ENCODE measurements around the gene ZNF443.
"Not testable (repeated sequence)": the region's sequence is repeated elsewhere in the genome, so short reads cannot be mapped to it uniquely, and the experiment has no call there.

ZNF443 gene

DNA sequence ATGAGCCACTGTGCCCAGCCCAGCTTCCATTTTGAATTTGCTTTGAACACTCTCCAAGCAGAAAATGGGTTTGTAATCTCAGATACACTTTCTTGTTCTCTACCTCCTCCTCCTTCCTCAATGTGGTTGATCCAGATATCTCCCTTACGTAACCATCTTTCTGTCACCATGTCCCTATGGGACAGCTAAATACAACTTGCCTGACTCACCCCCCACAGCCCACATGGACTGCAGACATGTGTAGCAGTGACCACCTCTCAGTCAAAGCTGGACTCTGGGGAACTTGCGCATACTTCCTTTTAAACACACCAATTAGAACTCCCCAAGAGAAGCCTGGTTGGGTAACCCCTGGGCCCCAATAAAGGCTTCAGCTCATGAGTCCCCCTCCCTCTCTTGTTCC, 28.9 kb downstream of the ZNF443 start:
- ChIA-PET CTCF (no interaction called here), POLR2A (no interaction called here)
- TF ChIP-seq SP1 (IDR thresholded peaks at IDR 0.05) (no peak), LEF1 (IDR thresholded peaks at IDR 0.05; ENCODE audit: borderline replicate concordance) (no peak), FOXM1 (IDR thresholded peaks at IDR 0.05; ENCODE audit: borderline replicate concordance) (no peak), FOXK2 (IDR thresholded peaks at IDR 0.05) (no peak), ELF4 (IDR thresholded peaks at IDR 0.05) (no peak), NFRKB (IDR thresholded peaks at IDR 0.05) (no peak)
- no peak for DNase-seq (ENCODE audit: extremely low spot score)

DNA sequence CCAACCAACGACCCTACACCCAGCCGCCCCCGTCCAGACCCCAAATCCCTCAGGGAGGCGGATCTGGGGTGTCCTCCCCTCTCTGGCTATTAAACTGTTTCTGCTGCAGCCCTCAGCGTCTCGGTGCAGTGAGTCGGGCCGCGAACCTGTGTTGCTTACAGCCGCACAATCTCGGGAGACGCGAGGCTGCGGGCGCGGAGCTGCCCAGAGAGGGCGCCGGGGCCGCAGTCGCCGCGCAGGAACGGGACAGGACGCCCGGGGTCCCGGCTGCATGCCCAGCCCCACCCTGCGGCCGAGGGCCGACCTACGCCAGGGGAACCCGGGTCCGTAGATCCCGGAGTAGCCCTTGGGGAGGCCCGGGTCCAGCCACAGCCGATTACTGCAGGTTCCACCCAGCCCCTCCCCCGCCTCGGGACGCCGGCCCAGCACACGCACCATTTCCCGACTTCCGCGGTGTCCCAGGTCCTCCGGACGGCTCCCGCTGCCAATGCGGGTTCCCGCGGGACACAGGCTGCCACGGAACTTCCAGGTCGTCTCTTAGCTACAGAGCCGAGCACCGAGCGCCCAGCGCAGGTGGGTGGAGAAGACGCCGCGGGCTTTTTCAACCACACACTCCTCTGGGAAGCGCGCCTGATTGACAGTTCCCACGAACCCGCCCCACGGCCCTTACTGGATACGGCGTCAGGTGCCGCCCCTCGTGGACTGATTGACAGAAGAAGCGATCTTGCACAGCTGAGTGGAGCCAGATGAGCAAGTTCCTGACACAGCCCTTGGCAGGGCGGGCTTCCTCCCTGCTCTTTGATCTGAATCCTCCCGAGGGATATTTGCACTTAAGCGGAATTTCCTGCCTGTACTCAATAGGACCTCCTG, 40.0 kb downstream of the ZNF443 start, which contains the start of gene ZNF799:
Gene ZNF799 (minus strand): TSS at position 639 of the 870 bp plus-strand sequence. CDS start 201 bp downstream, at position 438.
- DNase-seq (ENCODE audit: extremely low spot score), result peak; percentile 80
- ChIA-PET POLR2A (interaction anchor here (0.6 to 0.9 kb wide), 2 partner anchors 24 to 35 kb away, joined by 3 to 4 read pairs; partner anchors contain the start of gene ZNF442), CTCF (no interaction called here)
- TF ChIP-seq FOXK2 (IDR thresholded peaks at IDR 0.05) (no peak), SUZ12 (IDR thresholded peaks at IDR 0.05) (no peak), L3MBTL2 (conservative IDR thresholded peaks at IDR 0.05) (peak; percentile 72), FOXM1 (IDR thresholded peaks at IDR 0.05; ENCODE audit: borderline replicate concordance) (no peak), ELF4 (IDR thresholded peaks at IDR 0.05) (no peak), BHLHE40 (IDR thresholded peaks at IDR 0.05; ENCODE audit: borderline replicate concordance) (no peak), LEF1 (IDR thresholded peaks at IDR 0.05; ENCODE audit: borderline replicate concordance) (no peak), HDGF (IDR thresholded peaks at IDR 0.05; ENCODE audit: borderline replicate concordance) (no peak), SP1 (IDR thresholded peaks at IDR 0.05) (no peak), NFRKB (IDR thresholded peaks at IDR 0.05) (no peak), FOXA1 (IDR thresholded peaks at IDR 0.05) (no peak), TARDBP (IDR thresholded peaks at IDR 0.05) (no peak), ZNF384 (IDR thresholded peaks at IDR 0.05) (no peak), ARNT (IDR thresholded peaks at IDR 0.05) (no peak), CTBP1 (IDR thresholded peaks at IDR 0.05; ENCODE audit: borderline replicate concordance) (no peak)
- TF ChIP-seq, protein P1, sequence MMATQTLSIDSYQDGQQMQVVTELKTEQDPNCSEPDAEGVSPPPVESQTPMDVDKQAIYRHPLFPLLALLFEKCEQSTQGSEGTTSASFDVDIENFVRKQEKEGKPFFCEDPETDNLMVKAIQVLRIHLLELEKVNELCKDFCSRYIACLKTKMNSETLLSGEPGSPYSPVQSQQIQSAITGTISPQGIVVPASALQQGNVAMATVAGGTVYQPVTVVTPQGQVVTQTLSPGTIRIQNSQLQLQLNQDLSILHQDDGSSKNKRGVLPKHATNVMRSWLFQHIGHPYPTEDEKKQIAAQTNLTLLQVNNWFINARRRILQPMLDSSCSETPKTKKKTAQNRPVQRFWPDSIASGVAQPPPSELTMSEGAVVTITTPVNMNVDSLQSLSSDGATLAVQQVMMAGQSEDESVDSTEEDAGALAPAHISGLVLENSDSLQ (IDR thresholded peaks at IDR 0.05), result peak; percentile 98

DNA sequence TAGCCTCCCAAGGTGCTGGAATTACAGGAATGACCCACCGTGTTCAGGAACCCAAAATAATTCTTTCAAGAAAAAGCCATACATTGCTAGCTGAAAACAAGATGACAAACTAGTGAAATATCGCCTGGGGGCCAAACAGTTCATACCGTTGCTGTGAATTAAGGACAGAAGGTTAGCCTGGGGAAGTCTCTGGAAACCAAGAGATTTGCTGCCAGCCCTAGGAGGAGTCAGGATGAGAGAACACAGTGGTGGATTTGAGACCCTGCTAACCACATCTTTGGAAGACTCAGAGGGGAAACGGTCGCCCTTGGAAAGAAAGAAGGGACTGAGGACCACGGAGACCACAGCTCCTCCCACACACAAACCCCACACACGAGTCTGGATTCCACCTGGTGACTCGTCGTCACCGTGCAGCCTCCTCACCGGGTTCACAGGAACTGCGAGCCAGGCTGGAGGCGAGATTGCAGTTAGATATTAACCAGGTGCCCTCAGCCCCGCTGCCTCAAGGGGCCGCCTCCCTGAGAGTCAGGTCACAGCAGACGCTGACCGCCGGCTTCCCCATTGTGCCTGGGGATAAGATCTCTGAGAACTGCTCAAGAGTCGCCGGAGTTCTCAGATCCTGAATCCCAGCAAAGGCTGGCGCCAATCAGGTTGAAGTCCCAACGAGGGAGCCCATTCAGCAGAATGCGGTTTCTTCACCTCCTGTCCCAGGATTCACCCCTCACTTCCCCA, 40.8 kb downstream of the ZNF443 start:
- POLR2A ChIA-PET, result interaction anchor here (1.3 kb wide), 1 partner anchor 35 kb away, joined by 3 read pairs; the partner anchor contains the start of gene ZNF442
- DNase-seq (ENCODE audit: extremely low spot score); CTCF ChIA-PET: not testable (repeated sequence)

DNA sequence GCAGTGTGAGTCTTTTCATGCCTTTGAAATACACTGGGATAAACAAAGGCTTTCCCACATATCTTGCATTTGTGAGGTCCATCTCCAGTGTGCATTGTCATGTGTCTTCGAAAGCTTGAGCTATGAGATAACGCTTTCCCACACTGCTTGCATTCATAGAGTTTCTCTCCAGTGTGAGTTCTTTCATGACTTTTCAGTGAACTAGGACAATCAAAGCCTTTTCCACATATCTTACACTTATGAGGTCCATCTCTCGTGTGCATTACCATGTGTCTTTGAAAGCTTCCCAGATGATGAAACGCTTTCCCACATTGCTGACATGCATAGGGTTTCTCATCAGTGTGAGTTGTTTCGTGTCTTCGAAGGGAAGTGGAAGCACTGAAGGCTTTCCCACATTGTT, 49.7 kb downstream of the ZNF443 start:
- DNase-seq (ENCODE audit: extremely low spot score); CTCF ChIA-PET; POLR2A ChIA-PET: not testable (repeated sequence)

DNA sequence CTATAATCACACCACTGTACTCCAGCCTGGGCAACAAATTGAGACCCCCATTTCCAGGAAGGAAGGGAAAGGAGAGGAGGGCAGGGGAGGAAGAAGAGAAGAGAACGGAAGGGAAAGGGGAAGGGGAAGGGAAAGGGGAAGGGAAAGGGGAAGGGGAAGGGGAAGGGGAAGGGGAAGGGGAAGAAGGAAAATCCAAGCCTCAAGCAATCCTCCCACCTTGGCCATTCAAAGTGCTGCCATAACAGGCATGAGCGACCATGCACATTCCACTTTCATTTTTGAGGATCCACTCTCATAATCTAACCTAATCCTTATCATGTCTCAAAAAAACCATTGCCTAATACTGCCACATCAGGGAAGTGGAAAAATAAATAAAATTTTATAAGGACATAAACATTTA, 54.5 kb downstream of the ZNF443 start:
- POLR2A ChIA-PET, result interaction anchor here (0.6 kb wide), 1 partner anchor 129 kb away, joined by 3 read pairs; no protein-coding TSS in a partner anchor
- DNase-seq (ENCODE audit: extremely low spot score); CTCF ChIA-PET: not testable (repeated sequence)

DNA sequence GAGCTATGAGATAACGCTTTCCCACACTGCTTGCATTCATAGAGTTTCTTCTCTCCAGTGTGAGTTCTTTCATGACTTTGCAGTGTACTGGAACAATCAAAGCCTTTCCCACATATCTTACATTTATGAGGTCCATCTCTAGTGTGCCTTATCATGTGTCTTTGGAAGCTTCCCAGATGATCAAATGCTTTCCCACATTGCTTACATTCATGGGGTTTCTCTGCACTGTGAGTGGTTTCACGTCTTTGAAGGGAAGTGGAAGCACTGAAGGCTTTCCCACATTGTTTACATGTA, 60.4 kb downstream of the ZNF443 start:
- TF ChIP-seq BHLHE40 (IDR thresholded peaks at IDR 0.05; ENCODE audit: borderline replicate concordance), result no peak
- TF ChIP-seq, protein P1 (IDR thresholded peaks at IDR 0.05), result no peak
- no peak for TF ChIP-seq SUZ12 (IDR thresholded peaks at IDR 0.05)
- TF ChIP-seq FOXM1 (IDR thresholded peaks at IDR 0.05; ENCODE audit: borderline replicate concordance), result no peak
- TF ChIP-seq LEF1 (IDR thresholded peaks at IDR 0.05; ENCODE audit: borderline replicate concordance), result no peak
- no peak for TF ChIP-seq CTBP1 (IDR thresholded peaks at IDR 0.05; ENCODE audit: borderline replicate concordance)
- TF ChIP-seq SP1 (IDR thresholded peaks at IDR 0.05), result no peak
- no peak for TF ChIP-seq TARDBP (IDR thresholded peaks at IDR 0.05)
- no peak for TF ChIP-seq FOXA1 (IDR thresholded peaks at IDR 0.05)
- TF ChIP-seq ELF4 (IDR thresholded peaks at IDR 0.05), result no peak
- TF ChIP-seq ARNT (IDR thresholded peaks at IDR 0.05), result no peak
- TF ChIP-seq FOXK2 (IDR thresholded peaks at IDR 0.05), result no peak
- no peak for TF ChIP-seq ZNF384 (IDR thresholded peaks at IDR 0.05)
- no peak for TF ChIP-seq HDGF (IDR thresholded peaks at IDR 0.05; ENCODE audit: borderline replicate concordance)
- TF ChIP-seq L3MBTL2 (conservative IDR thresholded peaks at IDR 0.05), result no peak
- POLR2A ChIA-PET, result no interaction called here
- CTCF ChIA-PET, result no interaction called here
- no peak for DNase-seq (ENCODE audit: extremely low spot score)

DNA sequence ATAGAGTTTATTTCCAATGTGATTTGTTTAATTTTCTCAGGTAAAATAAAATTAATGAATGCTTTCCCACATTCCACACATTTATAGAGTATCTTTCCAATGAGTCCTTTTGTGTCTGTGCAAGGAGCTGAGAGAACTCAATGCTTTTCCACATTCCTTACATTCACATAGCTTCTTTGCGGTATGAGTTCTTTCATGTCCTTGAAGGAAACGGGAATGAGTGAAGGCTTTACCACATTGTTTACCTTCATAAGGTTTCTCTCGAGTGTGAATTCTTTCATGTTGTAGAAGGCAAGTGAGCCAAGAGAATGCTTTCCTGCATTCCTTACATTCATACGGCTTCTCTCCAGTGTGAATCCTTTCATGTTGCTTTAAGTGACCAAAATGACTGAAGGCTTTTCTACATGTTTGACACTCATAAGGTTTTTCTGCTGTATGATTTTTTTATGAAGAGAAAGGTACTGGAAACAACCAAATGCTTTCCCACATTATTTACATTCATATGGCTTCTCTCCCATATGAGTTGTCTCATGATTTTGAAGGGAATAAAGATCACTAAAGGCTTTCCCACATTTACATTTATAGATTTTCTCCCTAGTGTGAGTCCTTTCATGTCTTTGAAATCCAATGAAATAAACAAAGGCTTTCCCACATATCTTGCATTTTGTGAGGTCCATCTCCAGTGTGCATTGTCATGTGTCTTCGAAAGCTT, 60.9 kb downstream of the ZNF443 start:
- TF ChIP-seq SP1 (IDR thresholded peaks at IDR 0.05) (no peak), ZNF384 (IDR thresholded peaks at IDR 0.05) (no peak), SUZ12 (IDR thresholded peaks at IDR 0.05) (no peak), FOXM1 (IDR thresholded peaks at IDR 0.05; ENCODE audit: borderline replicate concordance) (no peak), ELF4 (IDR thresholded peaks at IDR 0.05) (no peak), L3MBTL2 (conservative IDR thresholded peaks at IDR 0.05) (no peak), ARNT (IDR thresholded peaks at IDR 0.05) (no peak), NFRKB (IDR thresholded peaks at IDR 0.05) (no peak), FOXA1 (IDR thresholded peaks at IDR 0.05) (no peak), FOXK2 (IDR thresholded peaks at IDR 0.05) (no peak), HDGF (IDR thresholded peaks at IDR 0.05; ENCODE audit: borderline replicate concordance) (no peak)
- TF ChIP-seq, protein P1 (IDR thresholded peaks at IDR 0.05), result no peak
- DNase-seq (ENCODE audit: extremely low spot score), result no peak
- ChIA-PET CTCF (no interaction called here), POLR2A (no interaction called here)
